Activated T-helper 1 cell treated with anti-CD3 and anti-CD28 coated beads, Interleukin-2, amount 50 U/mL, for 16 hours (primary cell): ENCODE measurements around the gene HMCN2.
A peak's percentile ranks its signal among the peaks of the same experiment; 100 is the strongest.

Source experiments
- DNase-seq, 2 donors: peaks; one replicate each; pipeline ENCODE4 v3.0.0-alpha.2; 2020; ENCODE audit warnings: low read depth in 1 of 2, low spot score in 1 of 2

The HMCN2 gene

GRCh38 chr9:130447193-130447816 lies 181.7 kb downstream of the HMCN2 start:
- no peak for DNase-seq

DNA sequence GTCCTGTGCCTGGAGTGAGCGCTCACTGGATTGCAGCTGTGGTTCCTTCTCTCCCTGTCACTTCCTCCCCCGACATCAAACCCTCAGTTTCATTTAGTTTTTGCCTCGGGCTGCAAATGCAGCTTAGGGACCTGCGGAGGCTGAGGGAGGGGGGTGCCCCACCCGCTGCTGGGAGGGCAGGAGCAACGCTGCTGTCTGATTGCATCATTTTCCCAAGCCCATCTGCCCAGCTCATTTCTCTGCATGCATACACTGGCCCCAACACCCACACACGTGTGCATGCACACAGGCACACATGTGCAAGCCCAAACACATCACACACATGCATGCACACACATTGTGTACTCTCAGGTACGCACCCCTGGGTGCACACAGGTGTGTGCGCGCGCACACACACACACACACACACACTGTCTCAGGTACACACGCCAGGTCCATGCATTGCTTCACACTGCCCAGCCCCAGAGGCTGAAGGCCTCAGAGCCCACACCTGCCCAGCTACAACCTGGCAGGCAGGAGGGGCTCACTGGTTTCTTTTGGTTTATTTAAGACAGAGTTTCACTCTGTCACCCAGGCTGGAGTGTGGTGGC lies 182.6 kb downstream of the HMCN2 start:
- no peak for DNase-seq

DNA sequence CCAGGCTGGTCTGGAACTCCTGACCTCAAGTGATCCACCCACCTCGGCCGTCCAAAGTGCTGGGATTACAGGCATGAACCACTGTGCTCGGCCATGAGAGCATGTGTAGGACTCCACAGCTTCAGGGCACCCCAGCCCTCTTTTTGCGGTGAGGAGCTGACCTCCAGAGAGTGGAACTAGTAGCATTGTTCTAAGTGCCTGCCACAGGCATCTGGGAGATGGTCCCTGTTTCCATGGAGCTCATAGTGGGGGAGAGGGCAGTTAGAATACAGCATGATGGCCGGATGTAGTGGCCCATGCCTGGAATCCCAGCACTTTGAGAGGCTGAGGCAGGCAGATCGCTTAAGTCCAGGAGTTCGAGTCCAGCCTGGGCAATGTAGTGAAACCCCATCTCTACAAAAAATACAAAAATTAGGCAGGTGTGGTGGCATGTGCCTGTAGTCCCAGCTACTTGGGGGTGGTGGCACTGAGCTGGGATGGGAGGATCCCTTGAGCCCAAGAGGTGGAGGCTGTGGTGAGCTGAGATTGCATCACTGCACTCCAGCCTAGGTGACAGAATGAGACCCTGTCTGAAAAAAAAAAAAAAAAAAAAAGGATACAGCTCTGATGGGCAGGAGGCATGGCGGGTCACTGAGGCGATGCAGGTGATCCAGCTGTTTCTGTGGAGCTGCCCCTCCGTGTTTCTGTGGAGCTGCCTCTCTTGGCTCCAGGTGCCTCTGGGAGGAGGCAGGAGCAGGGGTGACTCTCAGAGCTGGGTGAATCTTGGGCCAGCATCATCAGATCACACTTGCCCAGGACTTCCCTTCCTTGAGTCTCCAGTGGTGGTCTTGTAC lies 183.4 kb downstream of the HMCN2 start:
- no peak for DNase-seq

DNA sequence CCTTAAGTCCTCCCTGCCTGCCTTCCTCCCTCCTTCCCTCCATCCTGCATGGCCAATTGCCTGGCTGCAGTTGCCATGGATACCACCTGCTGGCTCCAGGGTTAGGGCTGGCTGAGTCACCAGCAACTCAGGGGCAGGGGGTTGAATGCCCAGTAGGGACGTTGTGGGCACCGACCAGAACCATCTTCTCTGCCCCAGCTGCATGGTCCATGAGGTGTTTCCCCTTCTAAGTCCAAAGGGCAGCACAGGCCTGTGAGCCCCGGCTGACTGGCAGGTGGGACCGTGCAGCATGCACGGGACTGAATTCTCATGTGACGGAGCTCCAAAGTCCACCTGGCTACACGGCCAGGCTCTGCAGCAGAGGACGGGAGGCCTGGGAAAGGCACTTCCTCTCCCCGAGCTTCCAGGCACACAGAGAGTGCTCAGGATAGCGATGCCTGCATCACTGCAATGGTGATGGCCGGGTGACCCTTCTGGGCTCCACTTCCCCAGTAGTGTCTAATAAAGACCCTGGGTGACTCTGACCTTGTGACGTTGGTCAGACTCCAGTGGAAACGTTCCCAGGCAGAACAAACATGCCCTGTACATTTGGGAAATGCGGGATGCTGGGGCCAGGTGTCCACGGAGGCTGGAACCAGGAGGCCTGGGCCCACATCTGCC lies 184.9 kb downstream of the HMCN2 start:
- DNase-seq: no peak

DNA sequence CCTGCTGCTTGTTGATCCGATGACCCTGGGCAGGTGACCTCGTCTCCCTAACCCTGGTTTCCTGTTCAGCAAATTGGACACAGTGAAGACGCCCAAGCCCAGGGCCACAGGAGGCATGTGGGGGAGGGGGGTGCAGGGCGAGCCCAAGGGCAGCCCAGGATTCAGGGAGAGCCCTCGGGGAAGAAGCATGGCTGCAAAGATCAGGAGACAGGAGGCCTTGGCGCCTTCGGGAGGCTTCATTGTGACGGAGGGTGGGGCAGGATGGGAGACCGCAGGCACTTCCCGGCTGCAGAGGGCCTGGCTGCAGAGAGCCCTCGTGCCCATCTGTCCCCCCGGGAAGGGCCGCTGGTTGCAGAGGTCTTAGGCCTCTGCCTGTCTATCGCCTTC lies 185.4 kb downstream of the HMCN2 start:
- no peak for DNase-seq

- no peak for DNase-seq
These were observed 186.2 kb downstream of the HMCN2 start for GRCh38 chr9:130451509-130452388.

- DNase-seq: no peak
These were observed 187.3 kb downstream of the HMCN2 start for GRCh38 chr9:130452835-130453234.

GRCh38 chr9:130453487-130453886 lies 187.9 kb downstream of the HMCN2 start:
- DNase-seq: no peak

DNA sequence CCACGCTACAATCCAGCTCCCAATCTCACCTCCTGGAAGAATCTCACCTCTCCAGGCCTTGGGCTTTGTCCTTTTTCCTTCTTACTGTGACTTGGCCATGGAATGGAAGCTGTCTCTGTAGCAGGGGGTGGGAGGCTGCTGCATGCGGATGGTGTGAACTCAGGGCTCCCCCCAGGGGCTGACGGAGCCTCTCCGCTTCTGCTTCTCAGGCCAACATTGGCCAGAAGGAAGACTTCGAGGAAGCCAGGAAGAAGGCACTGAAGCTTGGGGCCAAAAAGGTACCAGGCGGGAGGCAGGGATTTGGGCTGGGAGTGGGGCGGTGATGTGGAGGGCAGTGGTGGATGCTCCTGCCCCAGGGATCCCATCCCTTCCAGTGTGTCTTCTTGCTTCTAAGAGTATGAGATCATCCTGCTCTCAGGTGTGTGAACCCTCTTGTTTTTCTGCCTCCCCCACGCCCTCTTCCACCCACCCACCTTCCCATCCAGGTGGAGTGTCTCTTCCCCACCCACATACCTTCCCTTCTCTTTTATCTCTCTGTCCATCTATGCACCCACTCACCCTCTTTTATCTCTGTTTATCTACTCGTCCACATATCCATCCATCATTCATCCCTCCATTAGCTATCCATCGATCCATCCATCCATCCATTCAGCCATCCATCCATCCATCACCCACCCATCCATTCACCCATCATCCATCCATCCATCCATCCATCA lies 188.7 kb downstream of the HMCN2 start:
- DNase-seq: no peak

DNA sequence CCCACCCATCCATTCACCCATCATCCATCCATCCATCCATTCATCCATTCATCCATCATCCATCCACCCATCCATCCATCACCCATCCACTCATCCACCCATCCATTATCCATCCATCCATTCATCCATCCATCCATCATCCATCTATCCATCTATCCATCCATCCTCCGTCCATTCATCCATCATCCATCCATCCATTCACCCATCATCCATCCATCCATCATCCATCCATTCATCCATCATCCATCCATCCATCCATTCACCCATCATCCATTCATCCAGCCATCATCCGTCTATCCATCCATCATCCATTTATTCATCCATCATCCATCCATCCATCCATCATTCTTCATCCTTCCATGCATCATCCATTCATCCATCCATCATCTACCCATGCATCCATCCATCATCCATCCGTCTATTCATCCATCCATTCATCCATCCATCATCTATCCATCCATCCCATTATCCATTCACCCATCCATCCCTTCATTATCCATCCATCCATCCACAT lies 189.3 kb downstream of the HMCN2 start:
- no peak for DNase-seq

DNA sequence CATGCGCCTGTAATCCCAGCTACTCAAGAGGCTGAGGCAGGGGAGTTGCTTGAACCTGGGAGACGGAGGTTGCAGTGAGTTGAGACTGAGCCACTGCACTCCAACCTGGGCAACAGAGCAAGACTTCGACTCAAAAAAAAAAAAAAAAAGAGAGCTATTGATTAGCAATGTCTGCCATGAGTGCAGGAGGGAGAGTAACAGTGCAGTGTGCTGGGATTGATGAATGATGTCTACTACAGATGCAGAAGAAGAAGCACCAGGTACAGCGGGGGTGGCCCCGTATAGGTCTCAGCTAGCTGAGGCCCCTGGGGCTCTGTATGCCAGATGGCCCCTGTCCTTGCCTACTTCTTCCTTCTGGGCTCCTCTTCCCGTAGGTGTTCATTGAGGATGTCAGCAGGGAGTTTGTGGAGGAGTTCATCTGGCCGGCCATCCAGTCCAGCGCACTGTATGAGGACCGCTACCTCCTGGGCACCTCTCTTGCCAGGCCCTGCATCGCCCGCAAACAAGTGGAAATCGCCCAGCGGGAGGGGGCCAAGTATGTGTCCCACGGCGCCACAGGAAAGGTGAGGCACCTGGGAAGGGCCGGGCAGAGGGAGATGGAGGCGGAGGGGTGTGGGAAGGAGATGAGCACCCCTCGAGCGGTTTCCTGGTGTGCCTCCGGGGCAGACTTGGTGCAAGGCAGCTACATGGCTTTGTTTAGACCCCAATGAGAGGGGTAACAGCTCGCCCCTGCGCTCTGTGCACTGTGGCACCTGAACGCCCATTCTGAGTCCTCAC lies 192.7 kb downstream of the HMCN2 start:
- no peak for DNase-seq

- no peak for DNase-seq
These were observed 193.2 kb downstream of the HMCN2 start for GRCh38 chr9:130458804-130459067.

GRCh38 chr9:130459151-130459550 lies 193.6 kb downstream of the HMCN2 start:
- DNase-seq: no peak

DNA sequence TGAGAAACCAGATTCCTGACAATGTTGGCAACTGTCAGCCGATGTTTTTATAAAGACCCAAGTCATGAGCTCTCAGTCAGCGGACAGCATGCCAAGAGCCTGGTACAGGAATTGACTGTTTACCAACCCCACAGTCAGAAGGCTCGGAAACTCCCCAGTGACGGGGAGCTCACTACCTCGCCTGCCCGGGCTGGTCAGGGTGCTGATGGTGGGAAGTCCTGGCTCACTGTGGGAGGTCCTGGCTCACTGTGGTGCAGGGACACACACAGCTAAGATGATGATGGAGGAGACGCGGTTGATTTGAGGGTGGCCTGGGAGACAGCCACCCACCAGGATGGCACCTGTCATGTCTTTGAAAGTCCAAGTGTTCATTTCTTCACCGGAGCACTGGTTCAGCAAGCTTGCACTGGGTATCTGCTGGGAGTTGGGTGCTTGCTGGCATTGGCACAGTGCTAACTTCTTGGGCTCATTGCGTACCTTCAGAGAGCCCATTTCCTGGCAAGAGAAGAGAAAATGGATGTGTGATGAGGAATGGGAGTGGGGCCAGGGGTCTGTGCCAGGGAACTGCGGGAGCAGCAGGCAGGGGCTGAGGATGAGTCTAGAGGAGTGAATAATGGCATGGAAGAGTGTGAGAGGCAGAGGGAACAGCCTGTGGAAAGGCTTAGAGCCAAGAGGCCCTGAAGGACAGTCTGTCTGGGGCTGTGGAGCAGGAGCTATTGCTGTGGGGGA lies 194.5 kb downstream of the HMCN2 start:
- DNase-seq: no peak

DNA sequence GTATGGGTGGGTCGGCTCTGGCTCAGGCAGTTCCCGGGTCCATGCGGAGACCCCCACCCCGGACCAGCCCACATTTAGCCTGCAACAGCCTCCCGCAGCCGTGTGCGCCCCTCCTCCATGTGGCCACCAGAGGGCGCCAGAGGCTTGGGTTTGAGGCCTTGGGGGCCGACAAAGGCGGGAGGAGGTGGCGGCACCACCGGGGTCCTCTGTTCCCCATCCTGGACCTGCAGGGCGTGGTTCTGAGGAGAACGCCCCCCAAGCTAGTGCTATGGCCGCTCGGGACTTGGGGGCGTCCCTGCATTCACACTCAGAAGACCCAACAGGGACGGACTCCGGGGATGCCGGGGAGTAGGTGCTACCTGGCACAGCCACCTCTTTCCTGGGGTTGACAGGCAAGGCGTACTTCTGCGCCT lies 195.7 kb downstream of the HMCN2 start:
- peak; percentile 60 for DNase-seq

DNA sequence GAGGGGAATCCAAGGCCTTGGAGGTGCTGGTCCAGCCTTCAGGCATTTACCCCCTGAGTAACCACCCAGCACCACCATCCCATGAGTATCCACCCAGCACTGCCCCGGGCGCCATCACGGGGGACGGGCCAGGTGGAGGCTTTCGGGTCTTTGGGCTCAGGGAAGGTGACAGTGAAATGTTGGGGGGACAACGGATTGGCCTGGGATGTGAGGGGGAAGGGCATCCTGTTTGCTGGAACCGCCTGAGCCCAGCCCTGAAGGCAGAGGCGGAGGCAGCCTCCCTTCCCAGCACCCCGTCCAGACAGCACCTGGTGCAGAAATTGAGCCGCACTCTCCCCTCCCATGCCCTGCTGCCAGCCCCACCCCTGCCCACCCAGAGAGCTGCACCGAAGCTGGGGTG lies 196.2 kb downstream of the HMCN2 start:
- no peak for DNase-seq

DNA sequence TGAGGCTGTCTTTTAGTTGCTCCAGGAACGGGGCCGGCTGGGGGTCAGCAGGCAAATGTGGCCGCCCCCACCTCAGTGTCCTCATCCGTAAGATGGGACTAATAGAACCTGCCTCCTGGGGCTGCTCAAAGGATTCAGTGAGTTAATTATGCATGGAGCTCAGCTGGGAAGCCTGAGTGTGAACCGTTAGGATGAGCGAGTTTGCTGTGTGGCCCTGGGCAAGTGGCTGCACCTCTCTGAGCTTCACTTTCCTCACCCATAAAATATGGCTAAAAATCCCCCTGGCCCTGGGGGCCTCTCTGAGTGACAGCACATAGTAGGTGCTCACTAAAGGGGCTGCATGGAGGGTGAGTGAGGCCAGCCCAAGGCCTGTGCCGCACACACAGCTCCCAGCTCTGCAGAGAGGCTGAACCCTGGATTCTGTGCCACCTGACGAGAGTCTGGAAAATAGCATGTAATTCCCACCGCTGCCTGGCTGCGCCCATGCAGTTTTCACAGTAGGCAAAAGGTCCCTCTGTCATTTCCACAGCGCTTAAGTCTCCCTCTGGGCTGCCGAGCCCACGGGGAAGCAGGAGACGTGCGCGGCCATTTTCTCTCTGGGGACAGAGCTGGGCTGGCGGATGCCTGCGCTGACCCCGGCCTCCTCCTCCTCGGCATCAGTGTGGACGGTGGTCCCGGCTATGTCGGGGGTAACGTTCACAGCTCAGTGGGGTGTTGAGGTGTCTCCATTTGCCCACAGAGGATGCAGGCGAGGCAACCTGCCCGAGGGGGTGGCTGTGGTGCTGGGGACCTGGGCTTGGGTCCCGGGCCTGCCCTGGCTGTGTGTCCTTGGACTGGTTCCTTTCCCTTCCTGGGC lies 197.4 kb downstream of the HMCN2 start:
- DNase-seq: no peak
